Esophagus squamous epithelium (tissue), 5 donors: ENCODE data around the gene DGKB. TPM values are rescaled to one million over a fixed set of nuclear protein-coding genes. Genes with fewer than 3 reads are reported as not detected.

ENCODE experiments used
- DNase-seq: peaks from one replicate; lab custom pipeline; 2025; lab: John Stamatoyannopoulos, UW
- H3K27ac ChIP-seq, 4 donors: fragments of 200-600 bp; sonication (generic); one replicate each; pipeline ENCODE4 v1.5.1; 2016 to 2019; ENCODE audit warnings: mild to moderate bottlenecking in 1 of 4
- H3K27me3 ChIP-seq, 4 donors: fragments of 200-600 bp; sonication (generic); 1 replicate in 3 of 4; 2 replicates in 1 of 4; pipeline versions ENCODE4 v1.5.1 to v1.6.0; 2017 to 2021; ENCODE audit warnings: antibody characterized with exemption in 1 of 4
- H3K36me3 ChIP-seq, 3 donors: fragments of 200-600 bp; sonication (generic); one replicate each; pipeline ENCODE4 v1.5.1; 2016 to 2019
- H3K4me1 ChIP-seq, 3 donors: fragments of 200-600 bp; sonication (generic); one replicate each; pipeline ENCODE4 v1.5.1; 2017 to 2019
- H3K4me3 ChIP-seq, 4 donors: fragments of 200-600 bp; sonication (generic); 1 replicate in 3 of 4; 2 replicates in 1 of 4; pipeline ENCODE4 v1.5.1; 2016 to 2019; ENCODE audit warnings: mild to moderate bottlenecking in 2 of 4, moderate library complexity in 1 of 4
- H3K9me3 ChIP-seq, 3 donors: fragments of 200-600 bp; sonication (generic); one replicate each; pipeline ENCODE4 v1.5.1; 2016 to 2019
- POLR2A ChIP-seq, 4 donors: fragments of 450-650 bp; IDR thresholded peaks; one replicate each; pipeline ENCODE4 v1.6.1; 2017; ENCODE audit warnings: antibody characterized with exemption in 4 of 4, mild to moderate bottlenecking in 4 of 4, moderate library complexity in 3 of 4
- WGBS, 2 donors: methylation state at CpG; one replicate each; pipeline ENCODE4 v1.1.5; 2018; 5-methylcytosine and 5-hydroxymethylcytosine counted together
- intact Hi-C: fragments of 100-400 bp; cut with DNase I; formaldehyde crosslinking; loops from one replicate; pipeline ENCODE4 v1.15.0; 2022
- total RNA-seq, 4 donors: library from RNA; depleted of rRNA; stranded (reverse); fragments of >200 nt; gene quantifications; one replicate each; pipeline ENCODE4 v1.1.0, GENCODE V29; 2016
- TF ChIP-seq, protein P1 (sequence below), 6 experiments: fragments of 450-650 bp in 4 of 6; fragments of 200-600 bp in 2 of 6; sonication (generic) in 2 of 6; IDR thresholded peaks; one replicate each; pipeline ENCODE4 v1.5.1; 2016 to 2019; ENCODE audit warnings: antibody characterized with exemption in 6 of 6, mild to moderate bottlenecking in 4 of 6, moderate library complexity in 4 of 6
- donor health status: DM: yes; HTN: yes; CAD: no.

The DGKB gene
- total RNA-seq, 4 donors from 2014 or later: 0.09 to 1.1 (median 0.23) TPM; not detected in 1

DNA sequence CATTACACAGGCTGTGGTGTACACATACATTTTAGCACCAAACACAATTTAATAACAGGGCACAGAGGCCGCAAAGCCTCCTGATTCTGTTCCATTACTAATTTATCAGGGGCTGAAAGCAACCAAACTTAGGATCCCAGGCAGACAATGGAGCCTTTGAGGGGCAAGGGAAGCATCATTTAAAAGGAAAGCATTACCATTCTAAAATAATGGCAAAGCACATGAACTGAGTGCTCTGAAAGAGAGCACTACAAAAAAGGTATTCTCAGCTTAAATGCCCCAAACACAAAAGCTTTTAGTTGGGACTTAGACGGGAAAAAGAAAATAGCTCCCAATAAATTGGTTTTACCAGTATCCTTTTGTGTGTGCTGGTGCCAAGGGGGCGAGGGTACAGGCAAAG lies 631.1 kb downstream of the DGKB start:
- Histone ChIP-seq H3K4me3 (no peak overlapping the region), H3K4me1 (no peaks in the 10 kb centered on the region), H3K27ac (no peak overlapping the region), H3K9me3 (no peaks in the 10 kb centered on the region), H3K36me3 (no peaks in the 10 kb centered on the region), H3K27me3 (no peaks in the 10 kb centered on the region)
- WGBS, 2 donors: 70 to 83% methylated on average over 3 of the region's 3 CpGs
- DNase-seq: no peak
- intact Hi-C loops: no loop called here
- TF ChIP-seq POLR2A (IDR thresholded peaks at IDR 0.05): no peak
- TF ChIP-seq, protein P1, sequence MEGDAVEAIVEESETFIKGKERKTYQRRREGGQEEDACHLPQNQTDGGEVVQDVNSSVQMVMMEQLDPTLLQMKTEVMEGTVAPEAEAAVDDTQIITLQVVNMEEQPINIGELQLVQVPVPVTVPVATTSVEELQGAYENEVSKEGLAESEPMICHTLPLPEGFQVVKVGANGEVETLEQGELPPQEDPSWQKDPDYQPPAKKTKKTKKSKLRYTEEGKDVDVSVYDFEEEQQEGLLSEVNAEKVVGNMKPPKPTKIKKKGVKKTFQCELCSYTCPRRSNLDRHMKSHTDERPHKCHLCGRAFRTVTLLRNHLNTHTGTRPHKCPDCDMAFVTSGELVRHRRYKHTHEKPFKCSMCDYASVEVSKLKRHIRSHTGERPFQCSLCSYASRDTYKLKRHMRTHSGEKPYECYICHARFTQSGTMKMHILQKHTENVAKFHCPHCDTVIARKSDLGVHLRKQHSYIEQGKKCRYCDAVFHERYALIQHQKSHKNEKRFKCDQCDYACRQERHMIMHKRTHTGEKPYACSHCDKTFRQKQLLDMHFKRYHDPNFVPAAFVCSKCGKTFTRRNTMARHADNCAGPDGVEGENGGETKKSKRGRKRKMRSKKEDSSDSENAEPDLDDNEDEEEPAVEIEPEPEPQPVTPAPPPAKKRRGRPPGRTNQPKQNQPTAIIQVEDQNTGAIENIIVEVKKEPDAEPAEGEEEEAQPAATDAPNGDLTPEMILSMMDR (IDR thresholded peaks at IDR 0.05): no peak

DNA sequence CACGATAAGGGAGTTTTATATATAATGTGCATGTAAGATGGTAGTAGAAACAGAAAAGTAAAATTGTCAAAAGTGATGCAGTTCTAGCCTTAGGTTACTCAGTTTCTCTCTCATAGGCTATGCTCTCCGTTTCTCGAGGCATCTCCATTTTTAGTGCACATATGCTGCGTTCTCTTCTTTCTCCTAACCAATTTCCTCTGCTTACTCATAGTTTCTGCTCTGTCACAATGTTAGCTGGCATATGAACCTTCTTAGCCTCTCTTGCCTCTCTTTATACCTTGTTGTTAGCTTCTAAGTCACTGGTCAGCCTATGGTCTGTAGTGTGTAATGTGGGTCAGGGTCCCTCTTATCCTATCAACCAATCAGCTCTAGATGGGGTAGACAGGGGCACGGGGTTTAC lies 632.5 kb downstream of the DGKB start:
- H3K27ac ChIP-seq: no peak overlapping the region
- TF ChIP-seq, protein P1 (IDR thresholded peaks at IDR 0.05): no peak
- TF ChIP-seq POLR2A (IDR thresholded peaks at IDR 0.05): no peak
- DNase-seq: no peak
- 72 to 77% methylated on average over 5 of the region's 5 CpGs for WGBS, 2 donors
- H3K36me3 ChIP-seq: no peaks in the 10 kb centered on the region
- H3K4me3 ChIP-seq: no peak overlapping the region
- intact Hi-C loops: no loop called here
- no peaks in the 10 kb centered on the region for H3K4me1 ChIP-seq
- no peaks in the 10 kb centered on the region for H3K27me3 ChIP-seq
- H3K9me3 ChIP-seq: no peaks in the 10 kb centered on the region

DNA sequence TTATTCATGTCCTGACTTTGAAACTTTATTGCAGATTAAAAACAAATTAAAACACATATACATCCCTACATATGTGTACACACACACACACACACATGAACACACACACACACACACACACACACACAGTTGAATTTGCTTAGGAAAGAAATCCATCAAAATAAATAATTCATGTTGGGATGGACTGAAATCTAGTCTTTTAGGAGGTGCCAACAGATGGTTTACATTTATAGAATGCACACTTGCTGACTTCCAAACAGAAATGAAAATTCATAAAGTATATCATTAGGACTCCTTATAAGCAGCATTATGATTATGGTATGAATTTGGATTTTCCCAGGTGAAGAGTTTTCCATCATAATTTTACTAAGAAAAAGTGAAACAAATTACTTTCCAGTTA lies 642.5 kb downstream of the DGKB start:
- intact Hi-C loops: no loop called here
- H3K36me3 ChIP-seq: no peaks in the 10 kb centered on the region
- no peak for DNase-seq

DNA sequence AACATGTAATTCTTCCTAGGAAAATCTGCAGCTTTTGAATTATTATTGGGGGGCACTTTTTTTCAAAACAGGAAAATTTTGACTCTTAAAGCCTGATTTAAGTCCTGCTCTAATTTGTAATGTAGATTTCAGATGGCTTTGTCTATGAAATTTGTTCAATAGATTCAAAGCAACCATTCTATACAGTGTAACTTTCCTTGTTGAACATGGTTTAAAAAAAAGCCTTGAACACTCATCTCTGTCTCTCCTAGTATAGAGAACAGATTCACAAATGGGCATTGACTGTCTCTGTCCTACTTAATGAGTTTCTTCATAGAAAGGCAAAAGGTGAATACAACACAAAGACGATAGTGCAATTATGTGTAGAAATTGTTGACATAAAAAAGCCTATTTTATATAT lies 643.7 kb downstream of the DGKB start:
- intact Hi-C loops: no loop called here
- no peak for DNase-seq
- no peak for TF ChIP-seq POLR2A (IDR thresholded peaks at IDR 0.05)
- TF ChIP-seq, protein P1 (IDR thresholded peaks at IDR 0.05): no peak
- WGBS, 2 donors: 70 to 88% methylated on average over 1 of the region's 1 CpG
- no peak overlapping the region for H3K27ac ChIP-seq
- no peaks in the 10 kb centered on the region for H3K4me1 ChIP-seq
- no peak overlapping the region for H3K4me3 ChIP-seq
- no peaks in the 10 kb centered on the region for H3K9me3 ChIP-seq
- H3K36me3 ChIP-seq: no peaks in the 10 kb centered on the region
- H3K27me3 ChIP-seq: no peaks in the 10 kb centered on the region

More for the DNA sequence above, 642.5 kb downstream of the DGKB start:
- TF ChIP-seq, protein P1 (IDR thresholded peaks at IDR 0.05): no peak
- TF ChIP-seq POLR2A (IDR thresholded peaks at IDR 0.05): no peak
- Histone ChIP-seq H3K27ac (no peak overlapping the region), H3K4me3 (no peak overlapping the region), H3K4me1 (no peaks in the 10 kb centered on the region), H3K27me3 (no peaks in the 10 kb centered on the region), H3K9me3 (no peaks in the 10 kb centered on the region)

DNA sequence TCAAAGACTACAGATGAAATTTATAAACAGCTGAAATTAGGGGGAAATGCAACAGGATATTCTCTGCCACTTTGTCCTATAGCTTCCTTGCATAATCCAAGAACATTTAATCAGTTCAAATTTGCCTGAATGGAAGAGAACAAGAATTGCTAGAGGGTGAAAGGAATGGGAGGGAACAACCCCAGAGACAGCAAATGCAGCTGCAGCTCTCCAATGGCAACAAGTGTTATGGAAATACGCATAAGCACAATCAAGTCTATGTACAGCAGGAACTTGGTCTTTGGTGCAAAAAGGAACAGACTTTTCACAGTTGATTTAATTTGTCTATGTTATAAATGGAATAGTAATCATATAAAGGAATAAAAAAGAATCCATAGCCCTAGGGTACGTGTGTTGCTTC lies 644.1 kb downstream of the DGKB start:
- 54 to 77% methylated on average over 2 of the region's 2 CpGs for WGBS, 2 donors
- H3K27ac ChIP-seq: no peak overlapping the region
- intact Hi-C loops: no loop called here
- no peak overlapping the region for H3K4me3 ChIP-seq
- no peaks in the 10 kb centered on the region for H3K4me1 ChIP-seq
- DNase-seq: no peak
- no peak for TF ChIP-seq POLR2A (IDR thresholded peaks at IDR 0.05)
- TF ChIP-seq, protein P1 (IDR thresholded peaks at IDR 0.05): no peak
- no peaks in the 10 kb centered on the region for H3K36me3 ChIP-seq
- H3K9me3 ChIP-seq: no peaks in the 10 kb centered on the region
- no peaks in the 10 kb centered on the region for H3K27me3 ChIP-seq
